OCI-LY1 (cell line): ENCODE data around the gene PHF23.

Experiments
- EZH2 ChIP-seq: fragments of 200-600 bp; sonication (generic), shearing (Covaris generic); IDR thresholded peaks from 2 replicates; pipeline ENCODE4 v1.8.0; 2017; ENCODE audit warnings: borderline replicate concordance, mixed run types, mild to moderate bottlenecking, antibody characterized with exemption, low read length, moderate library complexity, mixed read lengths
- TF ChIP-seq, protein P1 (sequence below): fragments of 200-600 bp; sonication (generic), shearing (Covaris generic); IDR thresholded peaks from 2 replicates; pipeline ENCODE4 v1.5.1; 2017; ENCODE audit warnings: mild to moderate bottlenecking, antibody characterized with exemption, low read length, moderate library complexity, mixed read lengths

DNA sequence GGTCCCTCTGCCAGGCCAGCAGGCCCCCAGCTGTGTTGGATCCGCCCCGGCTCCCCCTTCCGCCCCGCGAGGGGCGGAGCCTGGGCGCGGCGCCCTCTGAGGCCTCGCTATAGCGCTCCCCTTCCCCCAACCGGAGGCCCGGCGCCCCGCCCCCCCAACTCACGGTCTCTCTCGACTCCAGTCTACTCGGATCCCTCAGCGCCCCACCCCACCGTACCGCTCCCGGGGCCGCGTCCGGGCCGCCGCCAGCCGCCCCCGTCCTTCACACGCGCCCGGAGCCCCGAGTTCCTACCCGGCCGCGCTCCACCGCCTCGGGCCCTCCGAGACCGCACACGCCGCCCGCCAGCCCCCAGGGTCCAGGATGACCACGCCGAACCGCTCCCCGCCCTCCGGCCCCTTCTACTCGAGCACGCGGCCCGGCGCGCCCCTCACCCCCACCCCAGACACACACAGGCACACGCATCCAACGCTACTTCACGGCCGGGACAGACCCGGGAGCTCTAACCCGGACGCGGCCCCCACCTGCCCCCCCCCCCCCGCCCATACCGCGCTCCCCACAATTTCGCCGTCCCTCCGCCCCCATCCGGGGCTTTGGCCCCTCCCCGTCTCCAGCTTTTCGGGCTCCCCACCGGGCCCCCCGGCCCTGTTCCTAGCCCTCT, 1.4 kb downstream of the PHF23 start:
- TF ChIP-seq, protein P1, sequence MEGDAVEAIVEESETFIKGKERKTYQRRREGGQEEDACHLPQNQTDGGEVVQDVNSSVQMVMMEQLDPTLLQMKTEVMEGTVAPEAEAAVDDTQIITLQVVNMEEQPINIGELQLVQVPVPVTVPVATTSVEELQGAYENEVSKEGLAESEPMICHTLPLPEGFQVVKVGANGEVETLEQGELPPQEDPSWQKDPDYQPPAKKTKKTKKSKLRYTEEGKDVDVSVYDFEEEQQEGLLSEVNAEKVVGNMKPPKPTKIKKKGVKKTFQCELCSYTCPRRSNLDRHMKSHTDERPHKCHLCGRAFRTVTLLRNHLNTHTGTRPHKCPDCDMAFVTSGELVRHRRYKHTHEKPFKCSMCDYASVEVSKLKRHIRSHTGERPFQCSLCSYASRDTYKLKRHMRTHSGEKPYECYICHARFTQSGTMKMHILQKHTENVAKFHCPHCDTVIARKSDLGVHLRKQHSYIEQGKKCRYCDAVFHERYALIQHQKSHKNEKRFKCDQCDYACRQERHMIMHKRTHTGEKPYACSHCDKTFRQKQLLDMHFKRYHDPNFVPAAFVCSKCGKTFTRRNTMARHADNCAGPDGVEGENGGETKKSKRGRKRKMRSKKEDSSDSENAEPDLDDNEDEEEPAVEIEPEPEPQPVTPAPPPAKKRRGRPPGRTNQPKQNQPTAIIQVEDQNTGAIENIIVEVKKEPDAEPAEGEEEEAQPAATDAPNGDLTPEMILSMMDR = no peak
- no peak for TF ChIP-seq EZH2
